ENCODE results near the gene NCAPG. TPM values are rescaled to one million over a fixed set of nuclear protein-coding genes. Genes with fewer than 3 reads are reported as not detected.
A peak's percentile ranks its signal among the peaks of the same experiment; 100 is the strongest.
"Not testable (repeated sequence)": the region's sequence is repeated elsewhere in the genome, so short reads cannot be mapped to it uniquely, and the experiment has no call there.

NCAPG gene
- total RNA-seq, 1 donor from 2014 or later, result 0.72 TPM

DNA sequence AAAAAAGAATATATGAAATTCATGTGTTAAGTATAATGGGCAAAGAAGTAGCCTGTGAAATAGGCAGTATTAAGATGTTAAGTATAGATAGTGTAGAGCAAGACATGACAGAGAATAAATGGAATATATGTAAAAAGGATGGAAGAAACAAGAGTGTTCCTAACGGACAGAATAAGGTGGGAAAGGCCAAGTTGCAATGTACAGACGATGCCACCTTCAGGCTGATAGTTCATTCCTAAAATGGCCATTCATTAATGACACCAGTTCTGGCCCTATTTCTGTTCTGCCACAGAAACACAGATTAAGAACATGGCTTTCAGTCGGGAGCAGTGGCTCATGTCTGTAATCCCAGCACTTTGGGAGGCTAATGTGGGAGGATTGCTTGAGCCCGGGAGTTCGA lies 24.9 kb upstream of the NCAPG start:
- ATAC-seq (no peak), DNase-seq (no peak)
- intact Hi-C loops (cut with micrococcal nuclease), result no loop called here

DNA sequence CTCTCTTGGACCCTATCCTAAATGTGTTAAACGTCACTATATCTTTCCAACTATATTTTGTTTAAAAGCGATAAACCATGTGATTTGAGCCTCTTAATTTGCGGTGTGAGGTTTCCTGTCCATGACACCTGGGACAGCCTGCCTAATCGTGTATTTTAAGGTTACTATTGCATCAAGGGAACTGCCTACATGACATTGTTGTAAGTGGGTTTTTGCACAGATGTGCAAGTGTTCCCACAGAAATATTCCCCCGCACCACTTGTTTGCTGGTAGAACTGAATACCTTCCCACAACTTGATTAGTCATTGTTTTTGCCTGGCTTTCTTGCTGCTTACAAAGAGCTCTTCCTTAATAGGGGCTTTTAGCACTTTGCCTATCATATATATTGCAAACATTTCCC lies 24.2 kb upstream of the NCAPG start:
- intact Hi-C loops (cut with micrococcal nuclease), result no loop called here
- no peak for DNase-seq
- ATAC-seq, result no peak

- ATAC-seq, result no peak
- intact Hi-C loops (cut with micrococcal nuclease), result no loop called here
- no peak for DNase-seq
Observed at GRCh38 chr4:17787315-17787714, 23.5 kb upstream of the NCAPG start.

GRCh38 chr4:17788956-17789355 lies 21.8 kb upstream of the NCAPG start:
- intact Hi-C loops (cut with micrococcal nuclease), result no loop called here
- DNase-seq, result no peak

GRCh38 chr4:17794730-17795129 lies 16.0 kb upstream of the NCAPG start:
- ATAC-seq (no peak), DNase-seq (no peak)
- intact Hi-C loops (cut with micrococcal nuclease), result no loop called here

More at GRCh38 chr4:17788956-17789355, 21.8 kb upstream of the NCAPG start:
- no peak for ATAC-seq

DNA sequence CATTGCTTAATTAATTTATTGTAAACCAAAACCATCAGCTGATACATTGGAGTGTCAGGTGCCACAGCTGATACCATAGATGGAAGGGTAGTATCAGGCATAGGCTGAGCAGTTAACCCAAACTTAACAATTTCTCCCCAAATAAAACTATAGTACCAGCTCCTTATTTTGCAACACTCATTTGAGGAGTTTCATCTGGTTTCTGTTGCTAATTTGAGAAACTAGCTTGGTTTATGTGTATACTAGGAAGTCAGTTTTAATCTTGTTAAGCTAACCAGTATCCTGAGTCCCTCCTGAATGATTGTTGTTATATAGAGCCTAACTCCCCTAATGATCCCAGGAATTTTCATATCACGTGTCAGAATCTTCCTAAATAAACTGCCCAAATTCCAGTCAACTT lies 13.0 kb upstream of the NCAPG start:
- intact Hi-C loops (cut with micrococcal nuclease), result no loop called here
- ATAC-seq (no peak), DNase-seq (no peak)

DNA sequence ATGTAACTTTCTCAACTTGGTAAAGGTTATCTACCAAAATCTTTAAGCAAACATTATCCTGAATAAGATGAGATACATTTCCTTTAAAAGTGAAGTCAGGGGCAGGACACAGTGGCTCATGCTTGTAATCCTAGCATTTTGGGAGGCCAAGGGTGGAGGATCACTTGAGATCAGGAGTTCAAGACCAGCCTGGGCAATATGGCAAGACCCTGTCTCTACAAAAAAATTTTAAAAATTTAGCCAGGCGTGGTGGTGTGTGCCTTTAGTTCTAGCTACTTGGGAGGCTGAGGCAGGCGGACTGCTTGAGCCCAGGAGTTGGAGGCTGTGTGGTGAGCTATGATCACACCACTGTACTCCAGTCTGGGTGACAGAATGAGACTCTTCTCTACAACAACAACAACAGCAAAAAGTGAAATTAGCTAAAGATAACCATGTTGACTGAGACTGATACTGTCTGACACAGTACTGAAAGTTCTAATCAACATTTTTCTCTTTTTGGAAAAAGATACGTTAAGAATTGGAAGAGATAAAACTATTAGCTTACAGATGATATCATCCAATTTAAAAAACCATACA lies 5.1 kb upstream of the NCAPG start:
- ATAC-seq (no peak), DNase-seq (no peak)
- intact Hi-C loops (cut with micrococcal nuclease), result loop anchor here (10.0 kb wide), 1 partner anchor 261 kb away; no protein-coding TSS in a partner anchor

GRCh38 chr4:17807446-17807845 lies 3.3 kb upstream of the NCAPG start:
- no peak for ATAC-seq
- intact Hi-C loops (cut with micrococcal nuclease), result loop anchor here (10.0 kb wide), 1 partner anchor 263 kb away; no protein-coding TSS in a partner anchor
- DNase-seq, result no peak

GRCh38 chr4:17809667-17810066 lies 1.1 kb upstream of the NCAPG start:
- DNase-seq (no peak), ATAC-seq (no peak)
- intact Hi-C loops (cut with micrococcal nuclease), result loop anchor here (5.0 to 10.0 kb wide), 2 partner anchors 213 to 265 kb away; partner anchors contain the start of gene LCORL

DNA sequence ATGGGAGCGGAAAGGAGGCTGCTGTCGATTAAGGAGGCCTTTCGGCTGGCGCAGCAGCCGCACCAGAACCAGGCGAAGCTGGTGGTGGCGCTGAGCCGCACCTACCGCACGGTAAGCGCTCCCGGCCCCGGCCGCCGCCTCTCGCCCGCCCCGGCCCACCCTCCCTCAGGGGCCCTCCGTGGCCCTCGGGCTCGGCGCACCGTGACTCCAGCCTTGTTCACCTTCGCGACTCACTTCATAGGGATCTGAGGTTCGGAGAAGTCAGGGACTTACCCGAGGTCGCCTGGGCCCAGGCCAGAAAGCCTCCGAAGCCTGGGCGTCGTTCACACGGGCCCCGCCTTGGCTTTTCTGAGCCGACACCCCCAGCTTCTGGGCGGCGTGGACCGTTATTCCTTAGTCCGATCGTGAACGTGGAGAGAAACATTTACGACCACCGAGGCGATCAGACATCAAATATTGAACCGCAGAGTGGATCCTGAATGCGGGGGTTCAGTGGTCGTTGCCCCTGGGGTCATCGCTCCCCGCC lies 362 bp downstream of the NCAPG start:
- ATAC-seq (peak; percentile 9), DNase-seq (no peak)
- intact Hi-C loops (cut with micrococcal nuclease), result loop anchor here (5.0 kb wide), 1 partner anchor 211 kb away; the partner anchor contains the start of gene LCORL

- DNase-seq (no peak), ATAC-seq (no peak)
- intact Hi-C loops (cut with micrococcal nuclease), result loop anchor here (5.0 kb wide), 1 partner anchor 210 kb away; the partner anchor contains the start of gene LCORL
Observed at GRCh38 chr4:17812125-17812524, 1.3 kb downstream of the NCAPG start.

DNA sequence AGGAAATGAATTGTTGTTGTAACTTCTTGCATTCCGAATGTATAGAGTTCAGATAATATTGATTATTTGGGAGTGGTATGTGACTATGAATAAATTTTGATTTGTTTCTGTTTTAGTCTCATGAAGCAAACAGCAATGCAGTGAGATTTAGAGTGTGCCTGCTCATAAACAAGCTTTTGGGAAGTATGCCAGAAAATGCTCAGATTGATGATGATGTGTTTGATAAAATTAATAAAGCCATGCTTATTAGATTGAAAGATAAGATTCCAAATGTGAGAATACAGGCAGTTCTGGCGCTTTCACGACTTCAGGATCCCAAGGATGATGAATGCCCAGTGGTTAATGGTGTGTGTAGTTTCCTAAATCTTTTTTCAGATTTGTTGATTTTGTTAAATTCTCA lies 2.0 kb downstream of the NCAPG start:
- DNase-seq (no peak), ATAC-seq (no peak)
- intact Hi-C loops (cut with micrococcal nuclease), result loop anchor here (5.0 kb wide), 1 partner anchor 210 kb away; the partner anchor contains the start of gene LCORL

- ATAC-seq, result no peak
- no peak for DNase-seq
- intact Hi-C loops (cut with micrococcal nuclease), result loop anchor here (5.0 kb wide), 1 partner anchor 208 kb away; the partner anchor contains the start of gene LCORL
Observed at GRCh38 chr4:17814140-17814539, 3.4 kb downstream of the NCAPG start.

DNA sequence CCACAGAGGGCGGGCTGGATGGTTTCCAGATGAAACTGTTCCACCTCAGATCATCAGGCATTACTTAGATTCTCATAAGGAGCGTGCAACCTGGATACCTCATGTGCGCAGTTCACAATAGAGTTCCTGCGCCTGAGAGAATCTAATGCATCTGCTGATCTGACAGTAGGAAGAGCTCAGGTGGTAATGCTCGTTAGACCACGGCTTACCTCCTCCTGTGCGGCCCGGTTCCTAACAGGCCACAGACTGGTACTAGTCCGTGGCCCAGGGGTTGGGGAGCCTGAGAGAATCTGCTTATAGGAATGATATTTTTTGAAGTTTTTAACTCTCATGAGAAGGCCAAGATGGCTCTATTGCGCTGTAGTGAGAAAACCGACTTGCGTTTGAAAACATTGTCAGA lies 5.4 kb downstream of the NCAPG start:
- intact Hi-C loops (cut with micrococcal nuclease), result loop anchor here (5.0 kb wide), 2 partner anchors 551 to 771 kb away; no protein-coding TSS in a partner anchor
- ATAC-seq, result no peak
- no peak for DNase-seq

GRCh38 chr4:17817027-17817426 lies 6.2 kb downstream of the NCAPG start:
- intact Hi-C loops (cut with micrococcal nuclease), result loop anchor here (5.0 kb wide), 2 partner anchors 550 to 770 kb away; no protein-coding TSS in a partner anchor
- DNase-seq (no peak), ATAC-seq (no peak)

DNA sequence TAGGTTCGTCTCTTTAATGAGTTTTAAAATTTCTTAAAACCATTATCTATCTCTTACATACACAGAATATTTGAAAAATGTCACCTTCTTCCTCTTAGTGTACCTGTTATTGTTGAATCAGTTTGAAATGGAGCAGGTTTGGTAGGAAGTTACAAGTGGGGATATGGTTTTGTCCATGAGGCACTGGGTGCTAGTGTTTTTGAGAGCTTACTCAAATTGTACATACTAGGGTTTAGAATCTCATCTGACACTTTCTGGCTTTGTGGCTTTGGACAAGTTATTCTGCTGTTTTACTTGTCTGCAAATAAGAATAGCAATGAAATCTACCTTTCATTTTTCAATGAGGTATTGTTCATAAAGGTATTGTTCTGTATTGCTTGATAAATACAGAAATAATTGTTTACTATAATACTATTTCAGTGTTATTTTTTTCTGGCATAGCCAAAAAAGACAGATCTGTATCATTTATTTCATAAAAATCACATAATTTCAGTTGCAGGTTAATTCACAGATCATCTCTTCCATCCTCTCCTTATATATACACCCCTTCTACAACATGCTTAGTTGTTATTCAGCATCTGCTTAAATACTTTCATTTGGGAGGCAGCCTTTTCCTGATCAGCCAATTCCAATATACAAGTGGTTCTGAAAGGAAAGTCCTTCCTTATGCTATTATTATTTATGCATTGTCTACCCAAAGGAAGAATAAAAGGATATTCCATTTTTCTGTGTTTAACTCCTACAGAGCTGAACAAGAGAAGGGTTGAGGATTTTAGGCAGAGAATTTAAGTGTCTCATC lies 13.3 kb downstream of the NCAPG start:
- DNase-seq (no peak), ATAC-seq (no peak)
- intact Hi-C loops (cut with micrococcal nuclease), result no loop called here

GRCh38 chr4:17846266-17846665 lies 35.5 kb downstream of the NCAPG start:
- ATAC-seq, result no peak
- DNase-seq, result no peak
- intact Hi-C loops (cut with micrococcal nuclease), result no loop called here

GRCh38 chr4:17850295-17850694 lies 39.5 kb downstream of the NCAPG start:
- intact Hi-C loops (cut with micrococcal nuclease); DNase-seq; ATAC-seq: not testable (repeated sequence)

DNA sequence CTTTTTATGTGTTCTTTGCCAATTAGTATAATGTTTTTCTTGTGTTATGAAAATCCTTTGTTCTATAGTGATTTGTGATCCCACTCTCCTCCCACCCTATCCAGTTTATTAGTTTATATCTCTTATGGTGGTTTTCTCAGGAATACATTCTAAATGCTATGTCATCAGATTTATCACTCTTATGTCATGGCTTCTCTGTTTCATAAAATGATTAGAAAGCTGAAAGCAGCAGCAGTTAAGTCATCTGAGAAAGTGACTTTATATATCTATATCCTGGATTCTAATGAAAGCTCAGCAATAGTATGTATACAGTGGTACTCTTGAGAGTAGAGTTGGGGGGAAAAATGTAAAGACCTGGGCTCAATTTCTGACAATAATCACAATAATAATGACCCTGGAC lies 41.2 kb downstream of the NCAPG start:
- DNase-seq, result no peak
- intact Hi-C loops (cut with micrococcal nuclease), result no loop called here
- ATAC-seq, result no peak

GRCh38 chr4:17854036-17854435 lies 43.3 kb downstream of the NCAPG start:
- ATAC-seq (no peak), DNase-seq (no peak)
- intact Hi-C loops (cut with micrococcal nuclease), result no loop called here
